VCaP (cell line): ENCODE results near the gene BAG5.

ENCODE experiments used
- H3K27ac ChIP-seq: fragments of 450-650 bp; 2 replicates; pipeline ENCODE4 v1.5.1; 2017
- CTCF ChIP-seq: fragments of 450-650 bp; conservative IDR thresholded peaks from 2 replicates; pipeline ENCODE4 v1.5.1; 2017; ENCODE audit warnings: mild to moderate bottlenecking, moderate library complexity

The BAG5 gene

GRCh38 chr14:103555559-103556337 is 6.7 kb downstream of the BAG5 start:
- TF ChIP-seq CTCF = no peak
- 0 out of 2 replicates have a peak overlapping the region, but pooled peaks have one; percentile 4 for H3K27ac ChIP-seq

- TF ChIP-seq CTCF = no peak
- no peak overlapping the region for H3K27ac ChIP-seq
Measured at GRCh38 chr14:103552846-103553210, 9.6 kb downstream of the BAG5 start.

GRCh38 chr14:103552011-103552845 is 10.2 kb downstream of the BAG5 start:
- no peak overlapping the region for H3K27ac ChIP-seq
- no peak for TF ChIP-seq CTCF

- TF ChIP-seq CTCF = no peak
- no peak overlapping the region for H3K27ac ChIP-seq
Measured at GRCh38 chr14:103551338-103551762, 11.1 kb downstream of the BAG5 start.

GRCh38 chr14:103550451-103551337 is 11.8 kb downstream of the BAG5 start:
- no peak overlapping the region for H3K27ac ChIP-seq
- no peak for TF ChIP-seq CTCF

GRCh38 chr14:103549361-103550311 is 12.8 kb downstream of the BAG5 start:
- H3K27ac ChIP-seq = 0 out of 2 replicates have a peak overlapping the region, but pooled peaks have one; percentile 14

More at GRCh38 chr14:103549361-103550311, 12.8 kb downstream of the BAG5 start:
- TF ChIP-seq CTCF = no peak
